ENCODE data around the gene ECT2L. TPM values are rescaled to one million over a fixed set of nuclear protein-coding genes. Genes with fewer than 3 reads are reported as not detected.

The ECT2L gene
- total RNA-seq, 1 donor from 2014 or later = 0.40 TPM

DNA sequence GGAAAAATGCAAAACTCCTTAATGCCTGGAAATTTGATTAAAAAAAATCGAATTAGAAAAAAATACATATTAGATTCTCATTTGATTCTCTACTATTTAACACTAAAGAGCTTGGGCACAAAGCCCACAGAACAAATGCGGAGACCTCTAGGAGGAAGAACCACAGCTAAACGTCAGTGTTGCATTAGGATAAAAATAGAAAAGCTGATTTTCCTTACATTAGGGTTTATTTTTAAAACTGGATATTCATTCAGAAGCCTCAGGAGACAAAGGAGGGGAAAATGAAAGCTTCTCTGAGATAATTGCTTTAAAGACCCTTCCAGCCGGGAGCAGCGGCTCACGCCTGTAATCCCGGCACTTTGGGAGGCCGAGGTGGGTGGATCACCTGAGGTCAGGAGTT lies 77.3 kb downstream of the ECT2L start:
- Mint-ChIP-seq H3K36me3 (no peaks in the 10 kb centered on the region), H3K27ac (no peak overlapping the region), H3K4me3 (no peak overlapping the region), H3K4me1 (peaks cover 25% of the 10 kb centered on the region), H3K9me3 (no peaks in the 10 kb centered on the region), H3K27me3 (ENCODE audit: low read depth) (no peaks in the 10 kb centered on the region)
- no peak for DNase-seq (ENCODE audit: low spot score in 2 of 2, unreplicated experiment in 2 of 2)
- TF ChIP-seq, protein P1, sequence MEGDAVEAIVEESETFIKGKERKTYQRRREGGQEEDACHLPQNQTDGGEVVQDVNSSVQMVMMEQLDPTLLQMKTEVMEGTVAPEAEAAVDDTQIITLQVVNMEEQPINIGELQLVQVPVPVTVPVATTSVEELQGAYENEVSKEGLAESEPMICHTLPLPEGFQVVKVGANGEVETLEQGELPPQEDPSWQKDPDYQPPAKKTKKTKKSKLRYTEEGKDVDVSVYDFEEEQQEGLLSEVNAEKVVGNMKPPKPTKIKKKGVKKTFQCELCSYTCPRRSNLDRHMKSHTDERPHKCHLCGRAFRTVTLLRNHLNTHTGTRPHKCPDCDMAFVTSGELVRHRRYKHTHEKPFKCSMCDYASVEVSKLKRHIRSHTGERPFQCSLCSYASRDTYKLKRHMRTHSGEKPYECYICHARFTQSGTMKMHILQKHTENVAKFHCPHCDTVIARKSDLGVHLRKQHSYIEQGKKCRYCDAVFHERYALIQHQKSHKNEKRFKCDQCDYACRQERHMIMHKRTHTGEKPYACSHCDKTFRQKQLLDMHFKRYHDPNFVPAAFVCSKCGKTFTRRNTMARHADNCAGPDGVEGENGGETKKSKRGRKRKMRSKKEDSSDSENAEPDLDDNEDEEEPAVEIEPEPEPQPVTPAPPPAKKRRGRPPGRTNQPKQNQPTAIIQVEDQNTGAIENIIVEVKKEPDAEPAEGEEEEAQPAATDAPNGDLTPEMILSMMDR (IDR thresholded peaks at IDR 0.05; ENCODE audit: unreplicated experiment) = no peak

DNA sequence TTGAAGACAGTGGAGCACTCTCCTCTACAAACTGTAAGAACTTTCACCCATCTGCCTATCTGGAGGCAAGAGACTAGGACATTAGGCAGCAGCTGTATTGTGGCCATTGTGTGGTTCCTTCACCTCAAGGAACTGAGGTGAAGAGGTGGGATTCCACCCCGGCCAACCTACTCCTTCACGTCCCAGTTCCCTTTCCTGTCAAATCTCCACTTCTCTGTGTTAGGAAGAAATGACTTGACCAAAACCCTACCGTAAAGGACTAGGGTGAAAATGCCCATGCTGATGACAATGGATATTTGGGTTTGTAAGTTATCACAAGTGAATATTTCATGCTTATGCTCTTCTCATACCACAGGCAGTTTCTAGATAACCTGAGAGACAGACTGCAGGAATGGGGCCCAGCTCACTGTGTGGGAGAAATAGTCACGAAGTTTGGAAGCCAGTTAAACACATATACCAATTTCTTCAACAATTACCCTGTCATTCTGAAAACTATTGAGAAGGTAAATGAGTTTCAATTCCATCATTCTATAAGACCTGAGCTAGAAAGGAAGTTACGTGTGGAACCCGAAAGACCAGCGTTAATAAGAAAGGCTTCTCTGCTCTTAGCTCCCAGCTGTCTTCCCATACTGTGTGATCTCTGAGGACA lies 86.6 kb downstream of the ECT2L start:
- H3K4me1 Mint-ChIP-seq = peaks cover 6% of the 10 kb centered on the region
- TF ChIP-seq, protein P1 (IDR thresholded peaks at IDR 0.05; ENCODE audit: unreplicated experiment) = no peak
- peaks cover 2% of the 10 kb centered on the region for H3K9me3 Mint-ChIP-seq
- H3K27ac Mint-ChIP-seq = no peak overlapping the region
- no peak overlapping the region for H3K4me3 Mint-ChIP-seq
- peaks cover 13% of the 10 kb centered on the region for H3K36me3 Mint-ChIP-seq
- no peak for DNase-seq (ENCODE audit: low spot score in 2 of 2, unreplicated experiment in 2 of 2)
- no peaks in the 10 kb centered on the region for H3K27me3 Mint-ChIP-seq (ENCODE audit: low read depth)

DNA sequence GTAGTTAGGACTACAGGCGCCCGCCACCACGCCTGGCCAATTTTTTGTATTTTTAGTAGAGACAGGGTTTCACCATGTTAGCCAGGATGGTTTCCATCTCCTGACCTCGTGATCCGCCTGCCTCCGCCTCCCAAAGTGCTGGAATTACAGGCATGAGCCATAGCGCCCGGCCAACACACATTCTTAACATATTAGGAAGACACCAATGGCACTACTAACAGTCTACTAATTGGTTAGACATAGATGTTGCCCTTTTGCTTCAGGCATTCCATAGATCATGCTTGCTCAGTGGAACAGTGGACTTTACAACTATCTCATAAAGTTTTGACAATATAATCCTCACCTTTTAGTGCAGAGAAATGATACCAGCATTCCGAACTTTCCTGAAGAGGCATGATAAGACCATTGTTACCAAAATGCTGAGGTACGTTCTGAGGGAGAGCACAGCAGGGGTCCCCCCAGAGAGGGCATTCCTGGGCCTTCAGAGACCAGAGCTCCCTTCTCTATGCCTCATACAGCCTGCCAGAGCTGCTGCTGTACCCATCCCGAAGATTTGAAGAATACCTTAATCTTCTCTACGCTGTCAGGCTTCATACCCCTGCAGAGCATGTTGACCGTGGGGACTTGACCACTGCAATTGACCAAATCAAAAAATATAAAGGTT lies 89.4 kb downstream of the ECT2L start:
- Mint-ChIP-seq H3K27me3 (ENCODE audit: low read depth) (no peaks in the 10 kb centered on the region), H3K27ac (no peak overlapping the region), H3K36me3 (peaks cover 10% of the 10 kb centered on the region), H3K9me3 (peaks cover 2% of the 10 kb centered on the region), H3K4me1 (peaks cover 6% of the 10 kb centered on the region), H3K4me3 (no peak overlapping the region)
- DNase-seq (ENCODE audit: low spot score in 2 of 2, unreplicated experiment in 2 of 2) = no peak
- TF ChIP-seq, protein P1 (IDR thresholded peaks at IDR 0.05; ENCODE audit: unreplicated experiment) = no peak

DNA sequence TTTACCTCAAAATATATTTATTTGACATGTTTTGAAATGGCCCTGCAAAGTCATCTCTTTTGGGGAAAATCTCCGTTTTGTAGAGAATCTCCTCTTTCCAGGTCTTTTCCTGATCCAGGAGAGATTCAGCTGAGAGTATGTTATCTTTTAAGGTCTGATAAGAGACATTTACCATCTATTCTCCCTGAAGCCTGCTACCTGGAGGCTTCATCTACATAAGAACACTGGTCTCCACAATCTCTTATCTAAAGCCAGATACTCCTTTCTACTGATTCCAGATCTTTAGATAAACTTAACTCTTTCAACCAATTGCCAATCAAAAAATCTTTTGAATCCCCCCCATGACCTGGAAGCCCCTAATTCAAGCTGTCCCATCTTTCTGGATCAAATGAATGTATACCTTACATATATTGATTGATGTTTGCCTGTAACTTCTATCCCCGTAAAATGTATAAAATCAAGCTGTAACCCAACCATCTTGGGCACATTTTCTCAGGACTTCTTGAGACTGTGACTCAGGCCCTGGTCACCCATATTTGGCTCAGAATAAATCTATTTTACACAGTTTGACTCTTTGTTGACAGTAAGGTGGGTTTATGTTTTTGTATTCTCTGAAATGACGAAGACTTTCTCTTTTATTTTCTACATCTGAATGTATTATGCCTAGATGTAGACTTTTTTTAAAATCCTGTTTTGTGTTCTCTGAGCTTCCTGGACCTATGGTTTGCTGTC lies 95.5 kb downstream of the ECT2L start:
- peaks cover 21% of the 10 kb centered on the region for H3K36me3 Mint-ChIP-seq
- H3K4me3 Mint-ChIP-seq = no peak overlapping the region
- H3K9me3 Mint-ChIP-seq = peaks cover 17% of the 10 kb centered on the region
- no peaks in the 10 kb centered on the region for H3K27me3 Mint-ChIP-seq (ENCODE audit: low read depth)
- H3K4me1 Mint-ChIP-seq = no peaks in the 10 kb centered on the region
- H3K27ac Mint-ChIP-seq = no peak overlapping the region
- TF ChIP-seq, protein P1 (IDR thresholded peaks at IDR 0.05; ENCODE audit: unreplicated experiment) = no peak
- DNase-seq (ENCODE audit: low spot score in 2 of 2, unreplicated experiment in 2 of 2) = no peak

DNA sequence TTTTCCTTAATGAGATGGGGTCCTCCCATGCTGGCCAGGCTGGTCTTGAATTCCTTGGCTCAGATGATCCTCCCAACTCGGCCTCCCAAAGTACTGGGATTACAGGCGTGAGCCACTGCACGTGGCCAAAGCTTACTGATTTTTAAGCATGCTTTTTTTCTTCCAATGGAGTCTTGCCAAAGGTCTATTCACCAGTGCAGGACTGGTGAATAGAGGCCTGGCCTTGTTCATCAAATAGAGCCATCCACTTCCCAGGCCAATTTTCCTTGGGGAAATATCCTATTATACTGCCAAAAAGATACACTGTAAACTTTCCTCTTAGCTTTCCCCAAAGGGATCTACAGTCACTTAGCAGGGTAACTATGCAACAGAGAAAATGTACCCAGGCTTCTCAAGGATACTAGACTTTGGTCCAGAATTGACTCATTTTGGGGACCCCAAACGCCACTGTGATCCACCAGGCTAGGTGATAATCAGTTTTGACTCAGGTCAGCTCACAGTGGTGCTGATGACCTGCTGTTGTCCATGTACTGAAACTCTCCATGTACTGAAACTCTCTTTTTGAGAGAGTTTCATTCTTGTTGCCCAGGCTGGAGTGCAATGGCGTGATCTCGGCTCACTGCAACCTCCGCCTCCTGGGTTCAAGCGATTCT lies 100.3 kb downstream of the ECT2L start:
- H3K36me3 Mint-ChIP-seq = peaks cover 30% of the 10 kb centered on the region
- H3K4me1 Mint-ChIP-seq = no peaks in the 10 kb centered on the region
- no peak for DNase-seq (ENCODE audit: low spot score in 2 of 2, unreplicated experiment in 2 of 2)
- H3K4me3 Mint-ChIP-seq = no peak overlapping the region
- TF ChIP-seq, protein P1 (IDR thresholded peaks at IDR 0.05; ENCODE audit: unreplicated experiment) = no peak
- H3K27me3 Mint-ChIP-seq (ENCODE audit: low read depth) = no peaks in the 10 kb centered on the region
- H3K27ac Mint-ChIP-seq = no peak overlapping the region
- H3K9me3 Mint-ChIP-seq = peaks cover 9% of the 10 kb centered on the region

All from mesothelial cell of epicardium (in vitro differentiated cells).